ENCODE data around the gene SAA1. TPM values are rescaled to one million over a fixed set of nuclear protein-coding genes. Genes with fewer than 3 reads are reported as not detected.
"Not testable (repeated sequence)": the region's sequence is repeated elsewhere in the genome, so short reads cannot be mapped to it uniquely, and the experiment has no call there.

SAA1 gene
- total RNA-seq, 1 donor from 2014 or later, result 60.4 TPM

DNA sequence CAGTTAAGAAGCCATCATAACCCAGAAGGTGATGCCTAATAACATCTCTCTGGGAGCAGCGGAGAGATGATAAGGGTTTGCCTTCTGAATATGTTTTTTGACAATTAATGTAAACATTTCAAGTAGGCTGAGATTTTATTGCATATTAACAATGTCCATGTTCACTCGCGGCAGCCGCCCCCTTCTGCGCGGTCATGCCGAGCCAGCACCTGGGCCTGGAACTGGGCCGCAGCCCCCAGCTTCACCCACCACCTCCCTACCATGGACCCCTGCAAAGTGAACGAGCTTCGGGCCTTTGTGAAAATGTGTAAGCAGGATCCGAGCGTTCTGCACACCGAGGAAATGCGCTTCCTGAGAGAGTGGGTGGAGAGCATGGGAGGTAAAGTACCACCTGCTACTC, 4.3 kb upstream of the SAA1 start:
- Histone ChIP-seq H3K9me3 (no peaks in the 10 kb centered on the region), H3K4me3 (no peak overlapping the region), H3K27ac (no peak overlapping the region), H3K4me1 (no peaks in the 10 kb centered on the region), H3K27me3 (no peaks in the 10 kb centered on the region), H3K36me3 (no peaks in the 10 kb centered on the region)
- DNase-seq (ENCODE audit: extremely low spot score in 2 of 2), result no peak
- intact Hi-C loops (cut with DNase I), result no loop called here
- TF ChIP-seq POLR2AphosphoS5 (IDR thresholded peaks at IDR 0.05; ENCODE audit: insufficient read depth in 1 of 2, low read depth in 1 of 2) (no peak), POLR2A (IDR thresholded peaks at IDR 0.05) (no peak)
- TF ChIP-seq, protein P1, sequence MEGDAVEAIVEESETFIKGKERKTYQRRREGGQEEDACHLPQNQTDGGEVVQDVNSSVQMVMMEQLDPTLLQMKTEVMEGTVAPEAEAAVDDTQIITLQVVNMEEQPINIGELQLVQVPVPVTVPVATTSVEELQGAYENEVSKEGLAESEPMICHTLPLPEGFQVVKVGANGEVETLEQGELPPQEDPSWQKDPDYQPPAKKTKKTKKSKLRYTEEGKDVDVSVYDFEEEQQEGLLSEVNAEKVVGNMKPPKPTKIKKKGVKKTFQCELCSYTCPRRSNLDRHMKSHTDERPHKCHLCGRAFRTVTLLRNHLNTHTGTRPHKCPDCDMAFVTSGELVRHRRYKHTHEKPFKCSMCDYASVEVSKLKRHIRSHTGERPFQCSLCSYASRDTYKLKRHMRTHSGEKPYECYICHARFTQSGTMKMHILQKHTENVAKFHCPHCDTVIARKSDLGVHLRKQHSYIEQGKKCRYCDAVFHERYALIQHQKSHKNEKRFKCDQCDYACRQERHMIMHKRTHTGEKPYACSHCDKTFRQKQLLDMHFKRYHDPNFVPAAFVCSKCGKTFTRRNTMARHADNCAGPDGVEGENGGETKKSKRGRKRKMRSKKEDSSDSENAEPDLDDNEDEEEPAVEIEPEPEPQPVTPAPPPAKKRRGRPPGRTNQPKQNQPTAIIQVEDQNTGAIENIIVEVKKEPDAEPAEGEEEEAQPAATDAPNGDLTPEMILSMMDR (IDR thresholded peaks at IDR 0.05), result no peak

DNA sequence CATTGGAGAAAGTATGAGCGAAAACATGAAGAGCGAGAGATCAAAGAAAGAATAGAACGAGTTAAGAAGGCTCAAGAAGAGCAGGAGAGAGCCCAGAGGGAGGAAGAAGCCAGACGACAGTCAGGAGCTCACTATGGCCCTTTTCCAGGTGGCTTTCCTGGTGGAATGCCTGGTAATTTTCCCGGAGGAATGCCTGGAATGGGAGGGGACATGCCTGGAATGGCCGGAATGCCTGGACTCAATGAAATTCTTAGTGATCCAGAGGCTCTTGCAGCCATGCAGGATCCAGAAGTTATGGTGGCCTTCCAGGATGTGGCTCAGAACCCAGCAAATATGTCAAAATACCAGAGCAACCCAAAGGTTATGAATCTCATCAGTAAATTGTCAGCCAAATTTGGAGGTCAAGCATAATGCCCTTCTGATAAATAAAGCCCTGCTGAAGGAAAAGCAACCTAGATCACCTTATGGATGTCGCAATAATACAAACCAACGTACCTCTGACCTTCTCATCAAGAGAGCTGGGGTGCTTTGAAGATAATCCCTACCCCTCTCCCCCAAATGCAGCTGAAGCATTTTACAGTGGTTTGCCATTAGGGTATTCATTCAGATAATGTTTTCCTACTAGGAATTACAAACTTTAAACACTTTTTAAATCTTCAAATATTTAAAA, 3.2 kb upstream of the SAA1 start:
- H3K27me3 ChIP-seq; H3K4me1 ChIP-seq; H3K9me3 ChIP-seq; H3K4me3 ChIP-seq; H3K27ac ChIP-seq; intact Hi-C loops (cut with DNase I); H3K36me3 ChIP-seq: not testable (repeated sequence)
- peak in 1 of 2 donors; percentile 18 for DNase-seq (ENCODE audit: extremely low spot score in 2 of 2)

DNA sequence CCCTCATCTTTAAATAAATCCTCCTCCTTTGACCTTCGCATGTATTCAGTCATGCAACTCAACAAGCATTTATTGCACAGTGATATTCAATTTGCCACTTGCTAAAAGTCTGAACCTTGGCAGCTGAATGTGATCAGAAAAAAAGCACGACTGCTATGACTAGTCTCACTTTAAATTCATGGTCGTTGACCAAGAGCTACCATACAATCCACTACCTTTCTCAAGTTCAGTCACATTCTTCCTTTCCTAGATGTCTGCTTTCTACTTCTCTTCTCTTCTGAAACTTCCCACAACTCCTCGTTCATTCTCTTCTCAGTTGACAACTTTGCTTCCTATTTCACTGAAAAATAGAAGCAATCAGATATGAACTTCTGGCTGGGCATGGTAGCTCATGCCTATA, 2.0 kb upstream of the SAA1 start:
- H3K27me3 ChIP-seq, result no peaks in the 10 kb centered on the region
- H3K36me3 ChIP-seq, result no peaks in the 10 kb centered on the region
- no peaks in the 10 kb centered on the region for H3K9me3 ChIP-seq
- no peak overlapping the region for H3K27ac ChIP-seq
- DNase-seq (ENCODE audit: extremely low spot score in 2 of 2), result no peak
- H3K4me1 ChIP-seq, result no peaks in the 10 kb centered on the region
- no peak overlapping the region for H3K4me3 ChIP-seq
- intact Hi-C loops (cut with DNase I), result no loop called here
- TF ChIP-seq POLR2AphosphoS5 (IDR thresholded peaks at IDR 0.05; ENCODE audit: insufficient read depth in 1 of 2, low read depth in 1 of 2) (no peak), POLR2A (IDR thresholded peaks at IDR 0.05) (no peak)
- TF ChIP-seq, protein P1 (IDR thresholded peaks at IDR 0.05), result no peak

GRCh38 chr11:18264677-18265555, 1.1 kb upstream of the SAA1 start:
- Histone ChIP-seq H3K27ac (no peak overlapping the region), H3K36me3 (no peaks in the 10 kb centered on the region), H3K4me3 (no peak overlapping the region), H3K4me1 (no peaks in the 10 kb centered on the region), H3K27me3 (no peaks in the 10 kb centered on the region), H3K9me3 (no peaks in the 10 kb centered on the region)
- TF ChIP-seq POLR2A (IDR thresholded peaks at IDR 0.05), result no peak
- TF ChIP-seq POLR2AphosphoS5 (IDR thresholded peaks at IDR 0.05; ENCODE audit: insufficient read depth in 1 of 2, low read depth in 1 of 2), result no peak
- TF ChIP-seq, protein P1 (IDR thresholded peaks at IDR 0.05), result no peak
- peak in 1 of 2 donors; percentile 1 for DNase-seq (ENCODE audit: extremely low spot score in 2 of 2)
- intact Hi-C loops (cut with DNase I), result no loop called here

- H3K27ac ChIP-seq; intact Hi-C loops (cut with DNase I); H3K4me3 ChIP-seq; H3K4me1 ChIP-seq; H3K36me3 ChIP-seq; H3K27me3 ChIP-seq; H3K9me3 ChIP-seq: not testable (repeated sequence)
- DNase-seq (ENCODE audit: extremely low spot score in 2 of 2), result peak in 1 of 2 donors; percentile 6
Observed at GRCh38 chr11:18267335-18268133, 1.5 kb downstream of the SAA1 start.

DNA sequence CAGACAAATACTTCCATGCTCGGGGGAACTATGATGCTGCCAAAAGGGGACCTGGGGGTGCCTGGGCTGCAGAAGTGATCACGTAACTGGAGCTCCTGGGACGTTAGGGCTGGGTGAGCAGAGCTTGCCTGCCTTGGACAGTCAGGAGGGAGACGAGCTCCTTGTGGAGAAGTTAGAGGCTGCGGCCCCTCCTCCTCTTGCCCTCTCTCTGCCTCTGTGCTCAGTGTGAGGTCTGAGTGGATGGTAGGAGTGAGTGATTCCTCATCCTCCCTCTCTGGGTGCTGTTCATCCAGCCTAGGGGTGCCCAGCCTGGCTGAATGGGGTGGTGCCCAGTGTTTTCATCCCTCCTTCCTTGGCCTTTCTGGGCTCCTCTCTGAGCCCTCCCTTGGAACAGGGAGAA, 3.2 kb downstream of the SAA1 start:
- H3K4me1 ChIP-seq; DNase-seq (ENCODE audit: extremely low spot score in 2 of 2); H3K9me3 ChIP-seq; H3K27ac ChIP-seq; H3K4me3 ChIP-seq; intact Hi-C loops (cut with DNase I); H3K27me3 ChIP-seq; H3K36me3 ChIP-seq: not testable (repeated sequence)
